ENCODE results near the gene MYL7. TPM values are rescaled to one million over a fixed set of nuclear protein-coding genes. Genes with fewer than 3 reads are reported as not detected.

Gene MYL7
- total RNA-seq, 2 donors from 2014 or later: 20,486 to 20,690 TPM

GRCh38 chr7:44096326-44096881 is 44.7 kb downstream of the MYL7 start:
- DNase-seq (no peak), ATAC-seq (no peak)
- intact Hi-C loops (cut with DNase I): no loop called here

GRCh38 chr7:44095781-44096180 is 45.4 kb downstream of the MYL7 start:
- intact Hi-C loops (cut with DNase I): no loop called here
- DNase-seq: no peak
- no peak for ATAC-seq

- intact Hi-C loops (cut with DNase I): no loop called here
- ATAC-seq (no peak), DNase-seq (no peak)
These were observed 46.1 kb downstream of the MYL7 start for GRCh38 chr7:44094883-44095592.

DNA sequence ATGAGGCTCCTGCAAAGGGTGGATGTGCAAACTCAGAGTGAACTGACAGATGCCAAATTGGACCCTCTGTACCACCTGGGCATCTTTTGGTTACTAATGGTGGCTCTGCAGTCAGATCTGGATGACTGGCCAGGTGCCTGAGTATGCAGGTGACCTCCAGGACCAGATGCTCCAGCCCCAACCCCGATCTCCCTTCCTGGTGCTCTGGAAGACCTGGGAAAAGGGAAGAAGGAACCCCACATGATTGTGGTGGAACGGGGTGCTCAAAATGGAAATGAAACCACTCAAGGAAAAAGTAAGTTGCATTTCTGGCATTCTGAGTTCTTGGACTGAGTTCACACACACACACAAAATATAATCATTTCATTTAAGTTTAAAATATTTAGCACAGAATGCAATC is 46.8 kb downstream of the MYL7 start:
- intact Hi-C loops (cut with DNase I): no loop called here
- no peak for ATAC-seq
- no peak for DNase-seq

DNA sequence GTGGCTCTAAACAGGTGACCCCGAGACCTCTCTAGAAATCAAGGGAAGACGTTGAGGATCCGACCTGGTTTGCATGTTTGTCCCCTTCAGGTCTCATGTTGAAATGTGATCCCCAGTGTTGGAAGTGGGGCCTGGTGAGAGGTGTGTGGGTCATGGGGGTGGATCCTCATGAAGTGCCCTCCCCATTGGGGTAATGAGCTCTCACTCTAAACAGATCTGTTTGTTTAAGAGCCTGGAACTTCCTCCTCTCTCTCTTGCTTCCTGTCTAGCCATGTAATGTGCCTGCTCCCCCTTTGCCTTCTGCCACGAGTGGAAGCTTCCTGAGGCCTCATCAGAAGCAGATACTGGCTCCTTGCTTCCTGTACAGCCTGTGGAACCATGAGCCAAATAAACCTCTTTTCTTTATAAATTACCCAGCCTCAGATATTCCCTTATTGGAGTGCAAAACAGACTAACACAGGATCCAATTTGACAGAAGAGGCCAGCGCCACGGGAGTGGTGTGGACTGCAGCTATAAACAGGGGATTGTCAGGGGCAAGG is 48.0 kb downstream of the MYL7 start:
- no peak for DNase-seq
- no peak for ATAC-seq
- intact Hi-C loops (cut with DNase I): no loop called here

Other genes starting within 250 kb of the MYL7 start
- 10 to 100 TPM; 27.8 to 37.4 TPM for gene URGCP, start 234.7 kb downstream of the MYL7 start, total RNA-seq
- gene UBE2D4, start 214.9 kb downstream of the MYL7 start, total RNA-seq: 10 to 100 TPM; 38.8 to 40.7 TPM
- gene SPDYE1, start 143.4 kb downstream of the MYL7 start, total RNA-seq: not detected
- gene DBNL, start 96.6 kb downstream of the MYL7 start, total RNA-seq: 10 to 100 TPM; 42.1 to 48.7 TPM
- gene PGAM2, start 75.8 kb downstream of the MYL7 start, total RNA-seq: 1,000 to 10,000 TPM in 1 of 2 donors, 100 to 1,000 TPM in 1; 799 to 1,159 TPM
- gene POLM, start 58.8 kb downstream of the MYL7 start, total RNA-seq: 10 to 100 TPM; 20.0 to 22.1 TPM
- 100 to 1,000 TPM in 1 of 2 donors, 10 to 100 TPM in 1; 65.0 to 117 TPM for gene AEBP1, start 37.0 kb downstream of the MYL7 start, total RNA-seq
- gene POLD2, start 17.8 kb downstream of the MYL7 start, total RNA-seq: 10 to 100 TPM; 95.8 to 98.9 TPM
- gene GCK, start 48.1 kb upstream of the MYL7 start, total RNA-seq: 1 to 10 TPM; 3.1 to 5.6 TPM
- 10 to 100 TPM; 51.5 to 62.1 TPM for gene YKT6, start 59.6 kb upstream of the MYL7 start, total RNA-seq
- gene CAMK2B, start 184.3 kb upstream of the MYL7 start, total RNA-seq: 10 to 100 TPM; 75.8 to 98.7 TPM